ENCODE measurements around the gene PRRX2. TPM values are rescaled to one million over a fixed set of nuclear protein-coding genes. Genes with fewer than 3 reads are reported as not detected.

The PRRX2 gene
- total and polyA plus RNA-seq, 2 of the 4 experiments (the other 2 are of a cell fraction), result 12.7 to 35.5 TPM

DNA sequence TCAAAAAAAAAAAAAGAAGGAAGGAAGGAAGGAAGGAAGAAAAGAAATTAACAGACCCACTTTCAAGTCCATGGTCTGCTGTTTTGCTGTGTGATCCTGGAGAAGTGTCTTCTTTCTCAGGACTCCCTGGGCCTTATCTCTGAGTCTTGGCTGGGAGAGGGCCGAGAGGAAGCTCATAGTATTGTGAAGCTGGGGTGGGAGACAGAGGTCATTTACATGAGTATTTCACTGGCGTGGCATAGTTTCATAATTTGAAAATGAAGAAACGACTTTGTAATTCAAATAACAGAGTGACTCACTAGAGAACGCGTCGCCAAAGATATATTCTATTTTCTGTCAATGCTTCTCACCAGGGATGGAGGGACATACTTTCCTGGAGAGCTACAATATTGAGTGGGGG lies 42.1 kb upstream of the PRRX2 start:
- BruUV-seq (replicated peaks), result no TSS peak
- Histone ChIP-seq H3K18ac (ENCODE audit: low read depth, low read length) (peak overlapping the region; percentile 34; the same call in 1 of the 2 replicates), H2AK9ac (replicated peaks; ENCODE audit: low read depth, low read length, poor library complexity) (no peak overlapping the region), H3K14ac (replicated peaks; ENCODE audit: low read depth, low read length) (0 out of 2 replicates have a peak overlapping the region, but pooled peaks have one; percentile 79), H3K9me1 (ENCODE audit: insufficient read depth, low read length) (peaks cover 10% of the 10 kb centered on the region), H3K79me1 (ENCODE audit: low read depth in 1 of 2, low read length in 2 of 2) (peaks cover 13 to 38% of the 10 kb centered on the region in 2 experiments; a peak in 3 of 4 replicates), H2AK5ac (ENCODE audit: low read depth, low read length) (0 out of 2 replicates have a peak overlapping the region, but pooled peaks have one; percentile 57), H3K4ac (ENCODE audit: low read depth, low read length) (peak overlapping the region; percentile 51), H2BK5ac (ENCODE audit: low read depth, low read length, poor library complexity, severe bottlenecking) (peak overlapping the region; percentile 73), H3K4me2 (ENCODE audit: low read depth, low read length) (no peak overlapping the region), H3K9ac (ENCODE audit: low read depth, low read length) (peak overlapping the region; percentile 28; the same call in 1 of the 2 replicates), H2BK15ac (ENCODE audit: low read depth, low read length) (peak overlapping the region; percentile 47; the same call in 1 of the 3 replicates), H3K4me1 (ENCODE audit: control insufficient read depth, insufficient read depth, low read length) (peaks cover 19% of the 10 kb centered on the region), H3K27ac (ENCODE audit: insufficient read depth, low read length) (peak overlapping the region; percentile 44; the same call in 1 of the 2 replicates), H3K56ac (ENCODE audit: extremely low read depth, insufficient read depth, low read length) (no peak overlapping the region; the same call in 1 of the 2 replicates), H4K8ac (ENCODE audit: low read depth in 2 of 2, low read length in 2 of 2) (peak overlapping the region in 1 of 2 experiments; percentile 64; a peak in 3 of 4 replicates), H3K27me3 (ENCODE audit: control insufficient read depth, insufficient read depth, low read length) (no peaks in the 10 kb centered on the region), H3K9me3 (ENCODE audit: control insufficient read depth, insufficient read depth, low read length) (no peaks in the 10 kb centered on the region), H4K91ac (ENCODE audit: insufficient read depth, low read depth, low read length) (peak overlapping the region; percentile 74), H3K23ac (ENCODE audit: low read depth, low read length) (peak overlapping the region; percentile 8; the same call in 1 of the 2 replicates), H2BK20ac (ENCODE audit: low read depth, low read length) (peak overlapping the region; percentile 54; the same call in 1 of the 2 replicates), H2BK120ac (ENCODE audit: low read depth, low read length) (peak overlapping the region; percentile 56), H4K5ac (ENCODE audit: low read depth, low read length) (peak overlapping the region; percentile 17; the same call in 1 of the 2 replicates), H3K36me3 (ENCODE audit: control insufficient read depth, insufficient read depth, low read length) (peaks cover 3% of the 10 kb centered on the region; the same call in 1 of the 2 replicates), H2AFZ (replicated peaks; ENCODE audit: low read length, poor library complexity) (peak overlapping the region; percentile 82), H3K4me3 (ENCODE audit: insufficient read depth, low read depth, low read length) (no peak overlapping the region), H4K20me1 (ENCODE audit: insufficient read depth, low read length) (peaks cover 17% of the 10 kb centered on the region)
- TF ChIP-seq SMC3 (IDR thresholded peaks at IDR 0.05; ENCODE audit: low read depth, low read length) (no peak), RAD21 (IDR thresholded peaks at IDR 0.05; ENCODE audit: low read length) (no peak), MXI1 (IDR thresholded peaks at IDR 0.05; ENCODE audit: borderline replicate concordance, low read depth, low read length) (no peak), RCOR1 (IDR thresholded peaks at IDR 0.05; ENCODE audit: insufficient replicate concordance, low read length) (no peak), FOS (IDR thresholded peaks at IDR 0.05; ENCODE audit: low read depth, low read length) (peak; percentile 18; the same call in 1 of the 2 replicates), CEBPB (IDR thresholded peaks at IDR 0.05; ENCODE audit: low read depth, low read length) (peak; percentile 62)
- CTCF ChIA-PET, result interaction anchor here (0.6 to 3.1 kb wide), 5 partner anchors 14 to 923 kb away, joined by 3 to 26 read pairs (median 4); no protein-coding TSS in a partner anchor
- in situ Hi-C loops (cut with MboI; ENCODE audit: low sequenced_read_pairs) (no loop called here), intact Hi-C loops (cut with micrococcal nuclease) (no loop called here), dilution Hi-C loops (cut with HindIII; ENCODE audit: low sequenced_read_pairs, unreplicated experiment) (no loop called here)
- peak; percentile 78 for DNase-seq
- POLR2A ChIA-PET (ENCODE audit: unreplicated experiment), result interaction anchor here (0.7 to 1.4 kb wide), 2 partner anchors 483 to 489 kb away, joined by 4 to 9 read pairs; no protein-coding TSS in a partner anchor
- WGBS, 2 experiments (ENCODE audit: extremely low coverage in 2 of 2, insufficient read length in 1 of 2), result no CpG with 5 or more reads among the region's 6 CpGs
- ATAC-seq (ENCODE audit: low read depth), result no peak

All from IMR-90 (cell line).